ENCODE results near the gene LMF1.
"Not testable (repeated sequence)": the region's sequence is repeated elsewhere in the genome, so short reads cannot be mapped to it uniquely, and the experiment has no call there.

Gene LMF1

GRCh38 chr16:948767-949166 is 22.0 kb downstream of the LMF1 start:
- not testable (repeated sequence) for DNase-seq (ENCODE audit: low spot score)

- not testable (repeated sequence) for DNase-seq (ENCODE audit: low spot score)
Observed at GRCh38 chr16:947922-948303, 22.9 kb downstream of the LMF1 start.

GRCh38 chr16:947255-947921 is 23.4 kb downstream of the LMF1 start:
- no peak for DNase-seq (ENCODE audit: low spot score)

GRCh38 chr16:946048-946395 is 24.8 kb downstream of the LMF1 start:
- DNase-seq (ENCODE audit: low spot score): no peak

GRCh38 chr16:945271-946047 is 25.3 kb downstream of the LMF1 start:
- no peak for DNase-seq (ENCODE audit: low spot score)

GRCh38 chr16:943971-944370 is 26.8 kb downstream of the LMF1 start:
- DNase-seq (ENCODE audit: low spot score): no peak

- no peak for DNase-seq (ENCODE audit: low spot score)
Observed at GRCh38 chr16:942436-943060, 28.2 kb downstream of the LMF1 start.

GRCh38 chr16:939941-940340 is 30.8 kb downstream of the LMF1 start:
- no peak for DNase-seq (ENCODE audit: low spot score)

- DNase-seq (ENCODE audit: low spot score): no peak
Observed at GRCh38 chr16:939311-939710, 31.5 kb downstream of the LMF1 start.

GRCh38 chr16:938752-939151 is 32.0 kb downstream of the LMF1 start:
- no peak for DNase-seq (ENCODE audit: low spot score)

- DNase-seq (ENCODE audit: low spot score): no peak
Observed at GRCh38 chr16:938136-938535, 32.6 kb downstream of the LMF1 start.

- no peak for DNase-seq (ENCODE audit: low spot score)
Observed at GRCh38 chr16:937723-938122, 33.1 kb downstream of the LMF1 start.

- no peak for DNase-seq (ENCODE audit: low spot score)
Observed at GRCh38 chr16:937311-937710, 33.5 kb downstream of the LMF1 start.

- DNase-seq (ENCODE audit: low spot score): no peak
Observed at GRCh38 chr16:935684-936083, 35.1 kb downstream of the LMF1 start.

GRCh38 chr16:934178-934577 is 36.6 kb downstream of the LMF1 start:
- DNase-seq (ENCODE audit: low spot score): no peak

- DNase-seq (ENCODE audit: low spot score): no peak
Observed at GRCh38 chr16:933581-933980, 37.2 kb downstream of the LMF1 start.

GRCh38 chr16:932831-933330 is 37.9 kb downstream of the LMF1 start:
- no peak for DNase-seq (ENCODE audit: low spot score)

GRCh38 chr16:931626-932500 is 38.9 kb downstream of the LMF1 start:
- no peak for DNase-seq (ENCODE audit: low spot score)

- no peak for DNase-seq (ENCODE audit: low spot score)
Observed at GRCh38 chr16:931171-931570, 39.6 kb downstream of the LMF1 start.

- no peak for DNase-seq (ENCODE audit: low spot score)
Observed at GRCh38 chr16:930511-930910, 40.3 kb downstream of the LMF1 start.

- no peak for DNase-seq (ENCODE audit: low spot score)
Observed at GRCh38 chr16:930076-930475, 40.7 kb downstream of the LMF1 start.
